ENCODE measurements around the gene TRIO. TPM values are rescaled to one million over a fixed set of nuclear protein-coding genes. Genes with fewer than 3 reads are reported as not detected.
A peak's percentile ranks its signal among the peaks of the same experiment; 100 is the strongest.

Gene TRIO
- total RNA-seq, 4 donors from 2014 or later, result 186 to 388 (median 285) TPM

DNA sequence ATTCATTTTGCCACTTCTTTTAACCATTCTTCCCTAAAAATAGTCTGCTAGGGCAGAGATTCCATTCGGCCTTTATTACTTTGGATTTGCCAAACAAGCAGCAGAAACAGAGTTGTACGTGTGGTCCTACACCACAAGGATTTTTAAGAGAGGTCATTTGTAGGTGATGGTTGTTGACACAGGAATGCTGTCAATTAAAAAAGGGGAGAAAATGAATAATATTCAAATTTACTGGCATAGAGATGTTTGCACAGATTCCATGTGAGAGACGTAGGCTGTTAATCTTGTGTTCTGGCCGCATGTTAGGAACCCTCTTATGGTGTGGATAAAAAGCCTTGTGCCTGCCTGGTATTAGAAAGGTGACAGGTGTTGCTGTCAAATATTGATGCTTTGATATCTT, 34.9 kb downstream of the TRIO start:
- Histone ChIP-seq H3K9me3 (no peaks in the 10 kb centered on the region), H3K27me3 (no peaks in the 10 kb centered on the region), H3K4me1 (peaks cover 29 to 69% (median 36%) of the 10 kb centered on the region in 4 donors), H3K36me3 (no peaks in the 10 kb centered on the region), H3K27ac (peak overlapping the region in 3 of 4 donors; percentile 1 to 45 (median 6)), H3K4me3 (no peak overlapping the region)
- intact Hi-C loops (cut with DNase I; ENCODE audit: low total_unique reads) (no loop called here), in situ Hi-C loops (cut with MboI; ENCODE audit: low pct_ligation_motif_present in 1 of 4, low pct_unique_long_range_greater_than_20kb in 1 of 4, low sequenced_read_pairs in 3 of 4) (no loop called here)
- WGBS, 2 donors (ENCODE audit: low coverage in 1 of 2), result 68 to 72% methylated on average over 4 of the region's 4 CpGs
- TF ChIP-seq POLR2A (IDR thresholded peaks at IDR 0.05) (no peak), EP300 (IDR thresholded peaks at IDR 0.05; ENCODE audit: low read depth) (no peak), POLR2AphosphoS5 (IDR thresholded peaks at IDR 0.05) (no peak)
- TF ChIP-seq, protein P1, sequence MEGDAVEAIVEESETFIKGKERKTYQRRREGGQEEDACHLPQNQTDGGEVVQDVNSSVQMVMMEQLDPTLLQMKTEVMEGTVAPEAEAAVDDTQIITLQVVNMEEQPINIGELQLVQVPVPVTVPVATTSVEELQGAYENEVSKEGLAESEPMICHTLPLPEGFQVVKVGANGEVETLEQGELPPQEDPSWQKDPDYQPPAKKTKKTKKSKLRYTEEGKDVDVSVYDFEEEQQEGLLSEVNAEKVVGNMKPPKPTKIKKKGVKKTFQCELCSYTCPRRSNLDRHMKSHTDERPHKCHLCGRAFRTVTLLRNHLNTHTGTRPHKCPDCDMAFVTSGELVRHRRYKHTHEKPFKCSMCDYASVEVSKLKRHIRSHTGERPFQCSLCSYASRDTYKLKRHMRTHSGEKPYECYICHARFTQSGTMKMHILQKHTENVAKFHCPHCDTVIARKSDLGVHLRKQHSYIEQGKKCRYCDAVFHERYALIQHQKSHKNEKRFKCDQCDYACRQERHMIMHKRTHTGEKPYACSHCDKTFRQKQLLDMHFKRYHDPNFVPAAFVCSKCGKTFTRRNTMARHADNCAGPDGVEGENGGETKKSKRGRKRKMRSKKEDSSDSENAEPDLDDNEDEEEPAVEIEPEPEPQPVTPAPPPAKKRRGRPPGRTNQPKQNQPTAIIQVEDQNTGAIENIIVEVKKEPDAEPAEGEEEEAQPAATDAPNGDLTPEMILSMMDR (IDR thresholded peaks at IDR 0.05), result no peak
- no peak for DNase-seq

DNA sequence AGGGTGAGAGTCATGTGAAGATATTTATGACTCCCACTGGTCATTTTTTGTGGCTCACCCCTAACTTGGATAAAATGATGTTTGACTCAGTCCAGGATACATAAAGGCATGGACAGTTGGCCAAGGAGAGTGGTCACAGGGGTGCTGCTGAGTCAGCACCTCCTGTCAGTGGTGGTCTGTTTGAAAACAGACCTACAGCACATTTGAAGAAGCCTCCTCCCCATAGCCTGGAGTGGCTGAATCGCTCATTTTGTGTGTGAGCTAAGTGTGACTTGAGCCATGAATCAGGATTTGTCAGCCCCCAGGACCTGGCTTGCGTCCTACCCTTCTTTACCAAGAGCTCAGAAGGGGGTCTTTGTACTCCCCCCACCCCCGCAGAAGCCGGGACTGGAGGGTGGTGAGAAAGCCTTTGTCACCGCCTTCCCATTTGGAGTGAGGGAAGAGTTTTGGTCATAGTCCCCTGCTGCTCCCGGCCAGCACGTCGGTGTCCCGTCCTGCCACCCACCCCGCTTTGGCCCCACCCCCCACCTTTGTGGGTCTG, 35.6 kb downstream of the TRIO start:
- WGBS, 2 donors (ENCODE audit: low coverage in 1 of 2), result 72 to 87% methylated on average over 5 to 10 of the region's 10 CpGs
- H3K4me1 ChIP-seq, result peaks cover 27 to 70% (median 37%) of the 10 kb centered on the region in 4 donors
- no peaks in the 10 kb centered on the region for H3K27me3 ChIP-seq
- intact Hi-C loops (cut with DNase I; ENCODE audit: low total_unique reads) (no loop called here), in situ Hi-C loops (cut with MboI; ENCODE audit: low pct_ligation_motif_present in 1 of 4, low pct_unique_long_range_greater_than_20kb in 1 of 4, low sequenced_read_pairs in 3 of 4) (no loop called here)
- H3K36me3 ChIP-seq, result no peaks in the 10 kb centered on the region
- DNase-seq, result no peak
- no peaks in the 10 kb centered on the region for H3K9me3 ChIP-seq
- TF ChIP-seq POLR2A (IDR thresholded peaks at IDR 0.05), result no peak
- no peak for TF ChIP-seq POLR2AphosphoS5 (IDR thresholded peaks at IDR 0.05)
- no peak for TF ChIP-seq EP300 (IDR thresholded peaks at IDR 0.05; ENCODE audit: low read depth)
- TF ChIP-seq, protein P1 (IDR thresholded peaks at IDR 0.05), result no peak
- H3K27ac ChIP-seq, result peak overlapping the region; percentile 1 to 45 (median 27)
- no peak overlapping the region for H3K4me3 ChIP-seq

DNA sequence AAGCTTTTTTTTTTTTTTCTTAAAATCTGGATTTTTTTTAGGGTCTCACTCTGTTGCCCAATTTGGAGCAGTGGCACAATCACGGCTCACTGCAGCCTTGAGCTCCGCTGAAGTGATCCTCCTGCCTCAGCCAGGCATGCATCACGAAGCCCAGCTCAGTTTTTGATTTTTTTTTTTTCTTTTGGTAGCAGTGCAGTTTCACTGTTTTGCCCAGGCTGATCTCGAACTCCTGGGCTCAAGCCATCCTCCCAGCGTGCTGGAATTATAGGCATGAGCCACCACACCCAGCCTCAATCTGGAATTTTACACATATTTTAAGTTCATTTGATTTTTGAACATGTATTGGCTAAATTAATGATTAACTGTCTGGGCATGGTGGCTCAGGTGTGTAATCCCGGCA, 36.3 kb downstream of the TRIO start:
- H3K4me3 ChIP-seq, result no peak overlapping the region
- DNase-seq, result no peak
- H3K4me1 ChIP-seq, result peaks cover 22 to 70% (median 37%) of the 10 kb centered on the region in 4 donors
- no peaks in the 10 kb centered on the region for H3K36me3 ChIP-seq
- TF ChIP-seq POLR2A (IDR thresholded peaks at IDR 0.05), result no peak
- TF ChIP-seq, protein P1 (IDR thresholded peaks at IDR 0.05), result no peak
- TF ChIP-seq EP300 (IDR thresholded peaks at IDR 0.05; ENCODE audit: low read depth), result no peak
- TF ChIP-seq POLR2AphosphoS5 (IDR thresholded peaks at IDR 0.05), result no peak
- H3K9me3 ChIP-seq, result no peaks in the 10 kb centered on the region
- peak overlapping the region in 3 of 4 donors; percentile 12 to 85 (median 45) for H3K27ac ChIP-seq
- no peaks in the 10 kb centered on the region for H3K27me3 ChIP-seq
- in situ Hi-C loops (cut with MboI; ENCODE audit: low pct_ligation_motif_present in 1 of 4, low pct_unique_long_range_greater_than_20kb in 1 of 4, low sequenced_read_pairs in 3 of 4), result no loop called here
- intact Hi-C loops (cut with DNase I; ENCODE audit: low total_unique reads), result no loop called here
- 51 to 53% methylated on average over 4 to 6 of the region's 6 CpGs for WGBS, 2 donors (ENCODE audit: low coverage in 1 of 2)

DNA sequence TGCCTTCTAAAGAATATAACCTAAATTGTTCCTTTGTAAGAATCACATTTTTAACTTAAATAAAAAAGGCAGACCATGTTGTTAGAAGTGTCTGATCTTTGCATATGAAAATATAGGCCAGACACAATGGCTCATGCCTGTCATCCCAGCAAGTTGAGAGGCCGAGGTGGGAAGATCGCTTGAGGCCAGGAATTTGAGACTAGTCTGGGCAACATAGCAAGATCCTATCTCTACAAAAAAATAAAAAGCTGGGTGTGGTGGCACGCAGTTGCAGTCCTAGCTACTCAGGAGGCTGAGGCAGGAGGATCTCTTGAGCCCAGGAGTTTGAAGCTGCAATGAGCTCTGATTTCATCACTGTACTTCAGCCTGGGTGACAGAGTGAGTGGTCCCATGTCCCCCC, 37.3 kb downstream of the TRIO start:
- TF ChIP-seq EP300 (IDR thresholded peaks at IDR 0.05; ENCODE audit: low read depth) (no peak), POLR2AphosphoS5 (IDR thresholded peaks at IDR 0.05) (no peak), POLR2A (IDR thresholded peaks at IDR 0.05) (no peak)
- TF ChIP-seq, protein P1 (IDR thresholded peaks at IDR 0.05), result no peak
- intact Hi-C loops (cut with DNase I; ENCODE audit: low total_unique reads) (no loop called here), in situ Hi-C loops (cut with MboI; ENCODE audit: low pct_ligation_motif_present in 1 of 4, low pct_unique_long_range_greater_than_20kb in 1 of 4, low sequenced_read_pairs in 3 of 4) (no loop called here)
- H3K9me3 ChIP-seq, result no peaks in the 10 kb centered on the region
- peaks cover 21 to 78% (median 45%) of the 10 kb centered on the region in 4 donors for H3K4me1 ChIP-seq
- peak overlapping the region in 2 of 4 donors; percentile 45 to 85 for H3K27ac ChIP-seq
- 93 to 95% methylated on average over 3 of the region's 3 CpGs for WGBS, 2 donors (ENCODE audit: low coverage in 1 of 2)
- H3K27me3 ChIP-seq, result no peaks in the 10 kb centered on the region
- H3K4me3 ChIP-seq, result no peak overlapping the region
- no peak for DNase-seq
- no peaks in the 10 kb centered on the region for H3K36me3 ChIP-seq

All from transverse colon (tissue), 4 donors.